HEK293T (cell line): ENCODE results near the gene KCNMA1.

Experiments used
- ARNT ChIP-seq: fragments of 450-650 bp; IDR thresholded peaks from 2 replicates; pipeline ENCODE4 v1.6.1; 2017; ENCODE audit warnings: mild to moderate bottlenecking
- BHLHE40 ChIP-seq: fragments of 450-650 bp; IDR thresholded peaks from 2 replicates; pipeline ENCODE4 v1.6.1; 2016; ENCODE audit warnings: mild to moderate bottlenecking, moderate library complexity, borderline replicate concordance
- HDGF ChIP-seq: fragments of 450-650 bp; IDR thresholded peaks from 2 replicates; pipeline ENCODE4 v1.6.1; 2017; ENCODE audit warnings: antibody characterized with exemption, borderline replicate concordance
- TF ChIP-seq, protein P1 (sequence below): fragments of 450-650 bp; IDR thresholded peaks from 2 replicates; pipeline ENCODE4 v1.6.1; 2016

GRCh38 chr10:77205135-77205534 lies 432.5 kb downstream of the KCNMA1 start:
- TF ChIP-seq BHLHE40, result no peak
- no peak for TF ChIP-seq ARNT
- TF ChIP-seq HDGF, result no peak
- TF ChIP-seq, protein P1, sequence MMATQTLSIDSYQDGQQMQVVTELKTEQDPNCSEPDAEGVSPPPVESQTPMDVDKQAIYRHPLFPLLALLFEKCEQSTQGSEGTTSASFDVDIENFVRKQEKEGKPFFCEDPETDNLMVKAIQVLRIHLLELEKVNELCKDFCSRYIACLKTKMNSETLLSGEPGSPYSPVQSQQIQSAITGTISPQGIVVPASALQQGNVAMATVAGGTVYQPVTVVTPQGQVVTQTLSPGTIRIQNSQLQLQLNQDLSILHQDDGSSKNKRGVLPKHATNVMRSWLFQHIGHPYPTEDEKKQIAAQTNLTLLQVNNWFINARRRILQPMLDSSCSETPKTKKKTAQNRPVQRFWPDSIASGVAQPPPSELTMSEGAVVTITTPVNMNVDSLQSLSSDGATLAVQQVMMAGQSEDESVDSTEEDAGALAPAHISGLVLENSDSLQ, result no peak
